Spleen (tissue), 11 donors: ENCODE measurements around the gene AMMECR1L. TPM values are rescaled to one million over a fixed set of nuclear protein-coding genes. Genes with fewer than 3 reads are reported as not detected.

Experiments used
- DNase-seq: peaks from one replicate; pipeline ENCODE4 v3.0.0-alpha.2; 2020
- H3K27ac ChIP-seq, 8 donors: fragments of 200-600 bp; sonication (generic) in 7 of 8; 1 replicate in 4 of 8; 2 replicates in 4 of 8; pipeline versions ENCODE4 v1.5.0 to v1.8.0; 2016 to 2021; ENCODE audit warnings: inconsistent platforms in 4 of 8, mild to moderate bottlenecking in 4 of 8, moderate library complexity in 1 of 8
- H3K27me3 ChIP-seq, 7 donors: fragments of 200-600 bp; sonication (generic) in 6 of 7; replicated peaks in 1 of 7; 1 replicate in 4 of 7; 2 replicates in 3 of 7; pipeline versions ENCODE4 v1.5.0 to v1.8.0; 2016 to 2021; ENCODE audit warnings: inconsistent platforms in 3 of 7, mild to moderate bottlenecking in 1 of 7
- H3K36me3 ChIP-seq, 6 donors: fragments of 200-600 bp; sonication (generic) in 5 of 6; 1 replicate in 4 of 6; 2 replicates in 2 of 6; pipeline versions ENCODE4 v1.5.0 to v1.8.0; 2016 to 2021; ENCODE audit warnings: inconsistent platforms in 2 of 6
- H3K4me1 ChIP-seq, 6 donors: fragments of 200-600 bp; sonication (generic) in 5 of 6; 1 replicate in 3 of 6; 2 replicates in 3 of 6; pipeline versions ENCODE4 v1.5.0 to v1.8.0; 2016 to 2021; ENCODE audit warnings: inconsistent platforms in 3 of 6
- H3K4me3 ChIP-seq, 8 donors: fragments of 200-600 bp; sonication (generic) in 7 of 8; 1 replicate in 4 of 8; 2 replicates in 4 of 8; pipeline versions ENCODE4 v1.5.0 to v1.8.0; 2016 to 2021; ENCODE audit warnings: inconsistent platforms in 4 of 8, mild to moderate bottlenecking in 4 of 8, moderate library complexity in 2 of 8
- H3K9me3 ChIP-seq, 8 donors: fragments of 200-600 bp; sonication (generic) in 7 of 8; 1 replicate in 4 of 8; 2 replicates in 4 of 8; pipeline versions ENCODE4 v1.5.0 to v1.8.0; 2016 to 2021; ENCODE audit warnings: inconsistent platforms in 4 of 8
- CTCF ChIP-seq, 11 experiments: fragments of 200-600 bp in 7 of 11; fragments of 450-650 bp in 4 of 11; sonication (generic) in 4 of 11; IDR thresholded peaks in 8 of 11; conservative IDR thresholded peaks in 3 of 11; 1 replicate in 7 of 11; 2 replicates in 4 of 11; pipeline versions ENCODE4 v1.4.0 to v1.8.0; 2016 to 2021; ENCODE audit warnings: antibody characterized with exemption in 11 of 11, inconsistent platforms in 4 of 11, mild to moderate bottlenecking in 1 of 11
- POLR2A ChIP-seq, 3 donors: fragments of 450-650 bp; IDR thresholded peaks; one replicate each; pipeline ENCODE4 v1.5.1; 2017; ENCODE audit warnings: antibody characterized with exemption in 3 of 3, mild to moderate bottlenecking in 1 of 3
- POLR2AphosphoS5 ChIP-seq, 3 donors: sonication (generic); formaldehyde crosslinking; IDR thresholded peaks; one replicate each; pipeline ENCODE4 v1.5.1; 2017; ENCODE audit warnings: antibody characterized with exemption in 3 of 3
- WGBS, 5 donors: extraction: QIAGEN DNeasy Blood & Tissue Kit in 3 of 5; methylation state at CpG; one replicate each; pipeline versions ENCODE4 v1.1.5 to v1.1.7; 2013 to 2018; 5-methylcytosine and 5-hydroxymethylcytosine counted together
- intact Hi-C: fragments of 100-400 bp; cut with DNase I; formaldehyde crosslinking; loops from one replicate; pipeline ENCODE4 v1.15.0; 2023; ENCODE audit warnings: low total_unique reads
- polyA plus RNA-seq, 3 donors: library from polyadenylated mRNA; stranded (reverse); fragments of 200-250 nt; gene quantifications; one replicate each; pipeline ENCODE4 v1.2.1, GENCODE V29; 2013
- total RNA-seq, 7 donors: library from RNA; depleted of rRNA in 3 of 7; stranded (reverse); fragments of >200 nt in 3 of 7; fragmentation: NEBNext Ultra II Directional in 4 of 7; extraction: Animal tissue kit (Norgen Biotek cat#: 25700) in 4 of 7; gene quantifications; one replicate each; pipeline versions ENCODE4 v1.1.0 to v1.2.1, GENCODE V29; 2016 to 2021
- donor health status: healthy with polysubstance abuse.
- donor health status: DM: no; HTN: no; CAD: no; lungs with moderate emphysema.
- donor health status: DM: no; HTN: no; CAD: no.
- donor health status: Bipolar disorder and iron deficiency.
- donor health status: healthy.
- donor health status: DM: no; HTN: no; CAD: no.
- donor health status: DM: yes; HTN: yes; CAD: no.

Gene AMMECR1L
- total and polyA plus RNA-seq, 10 donors, result 4.8 to 17.2 (median 13.9) TPM

- TF ChIP-seq POLR2AphosphoS5 (IDR thresholded peaks at IDR 0.05) (no peak), POLR2A (IDR thresholded peaks at IDR 0.05) (no peak), CTCF (IDR thresholded peaks at IDR 0.05 in 8 of 11, conservative IDR thresholded peaks at IDR 0.05 in 3 of 11) (no peak)
- Histone ChIP-seq H3K27me3 (no peaks in the 10 kb centered on the region), H3K4me1 (no peaks in the 10 kb centered on the region), H3K36me3 (peaks cover 0 to 51% (median 42%) of the 10 kb centered on the region in 6 donors), H3K4me3 (no peak overlapping the region), H3K27ac (no peak overlapping the region), H3K9me3 (no peaks in the 10 kb centered on the region)
- no peak for DNase-seq
- 96 to 99% (median 97%) methylated on average over 6 of the region's 6 CpGs for WGBS, 5 donors
- intact Hi-C loops, result no loop called here
These were observed 42.1 kb downstream of the AMMECR1L start for GRCh38 chr2:127843677-127844076.

GRCh38 chr2:127841466-127842178, 44.1 kb downstream of the AMMECR1L start:
- no peaks in the 10 kb centered on the region for H3K4me1 ChIP-seq
- no peaks in the 10 kb centered on the region for H3K9me3 ChIP-seq
- H3K27ac ChIP-seq, result no peak overlapping the region
- no peaks in the 10 kb centered on the region for H3K27me3 ChIP-seq
- whole genome bisulfite sequencing, 5 donors, result 79 to 87% (median 85%) methylated on average over 19 to 20 of the region's 20 CpGs
- DNase-seq, result no peak
- no peak overlapping the region for H3K4me3 ChIP-seq
- TF ChIP-seq CTCF (IDR thresholded peaks at IDR 0.05 in 8 of 11, conservative IDR thresholded peaks at IDR 0.05 in 3 of 11) (no peak), POLR2A (IDR thresholded peaks at IDR 0.05) (no peak), POLR2AphosphoS5 (IDR thresholded peaks at IDR 0.05) (peak in 1 of 3 donors; percentile 40)
- peaks cover 0 to 30% (median 22%) of the 10 kb centered on the region in 6 donors for H3K36me3 ChIP-seq
- intact Hi-C loops, result no loop called here

- Histone ChIP-seq H3K36me3 (peaks cover 0 to 23% (median 14%) of the 10 kb centered on the region in 6 donors), H3K9me3 (no peaks in the 10 kb centered on the region), H3K4me3 (no peak overlapping the region), H3K4me1 (no peaks in the 10 kb centered on the region), H3K27me3 (no peaks in the 10 kb centered on the region), H3K27ac (no peak overlapping the region)
- intact Hi-C loops, result no loop called here
- WGBS, 5 donors, result 88 to 92% (median 90%) methylated on average over 4 of the region's 4 CpGs
- no peak for DNase-seq
- no peak for TF ChIP-seq CTCF (IDR thresholded peaks at IDR 0.05 in 8 of 11, conservative IDR thresholded peaks at IDR 0.05 in 3 of 11)
- TF ChIP-seq POLR2AphosphoS5 (IDR thresholded peaks at IDR 0.05), result no peak
- no peak for TF ChIP-seq POLR2A (IDR thresholded peaks at IDR 0.05)
These were observed 44.9 kb downstream of the AMMECR1L start for GRCh38 chr2:127840893-127841292.

GRCh38 chr2:127834951-127835350, 50.8 kb downstream of the AMMECR1L start:
- TF ChIP-seq POLR2AphosphoS5 (IDR thresholded peaks at IDR 0.05), result no peak
- no peak for TF ChIP-seq POLR2A (IDR thresholded peaks at IDR 0.05)
- TF ChIP-seq CTCF (IDR thresholded peaks at IDR 0.05 in 8 of 11, conservative IDR thresholded peaks at IDR 0.05 in 3 of 11), result no peak
- intact Hi-C loops, result no loop called here
- Histone ChIP-seq H3K27me3 (no peaks in the 10 kb centered on the region), H3K4me3 (no peak overlapping the region), H3K9me3 (no peaks in the 10 kb centered on the region), H3K4me1 (peaks cover 6 to 24% (median 14%) of the 10 kb centered on the region in 6 donors), H3K36me3 (no peaks in the 10 kb centered on the region), H3K27ac (no peak overlapping the region)
- 57 to 93% (median 87%) methylated on average over 3 of the region's 3 CpGs for WGBS, 5 donors
- no peak for DNase-seq
